Uterus (tissue), 4 donors: ENCODE data around the gene ARID5B. TPM values are rescaled to one million over a fixed set of nuclear protein-coding genes. Genes with fewer than 3 reads are reported as not detected.

Experiments
- DNase-seq, 2 donors: peaks; one replicate each; pipeline ENCODE4 v3.0.0-alpha.2; 2019 to 2020
- H3K27ac ChIP-seq, 2 donors: fragments of 200-600 bp; sonication (generic); 1 replicate in 1 of 2; 2 replicates in 1 of 2; pipeline ENCODE4 v1.5.1; 2016 to 2018
- H3K27me3 ChIP-seq, 2 donors: fragments of 200-600 bp; sonication (generic); one replicate each; pipeline ENCODE4 v1.5.1; 2018 to 2019; ENCODE audit warnings: control low read depth in 1 of 2
- H3K36me3 ChIP-seq, 2 donors: fragments of 200-600 bp; sonication (generic); one replicate each; pipeline ENCODE4 v1.5.1; 2019; ENCODE audit warnings: control low read depth in 1 of 2
- H3K4me1 ChIP-seq, 2 donors: fragments of 200-600 bp; sonication (generic); one replicate each; pipeline ENCODE4 v1.5.1; 2018 to 2019; ENCODE audit warnings: control low read depth in 1 of 2
- H3K4me3 ChIP-seq, 2 donors: fragments of 200-600 bp; sonication (generic); 1 replicate in 1 of 2; 2 replicates in 1 of 2; pipeline ENCODE4 v1.5.1; 2018 to 2019; ENCODE audit warnings: mild to moderate bottlenecking in 1 of 2
- H3K9me3 ChIP-seq, 2 donors: fragments of 200-600 bp; sonication (generic); one replicate each; pipeline ENCODE4 v1.5.1; 2019; ENCODE audit warnings: control low read depth in 1 of 2
- POLR2A ChIP-seq, 2 donors: fragments of 450-650 bp; IDR thresholded peaks; one replicate each; pipeline ENCODE4 v1.6.1; 2016; ENCODE audit warnings: antibody characterized with exemption in 2 of 2, mild to moderate bottlenecking in 1 of 2, moderate library complexity in 1 of 2
- intact Hi-C: fragments of 100-400 bp; cut with DNase I; formaldehyde crosslinking; loops from one replicate; pipeline ENCODE4 v1.15.1; 2023; ENCODE audit warnings: low total_unique reads
- total RNA-seq, 4 donors: library from RNA; depleted of rRNA in 3 of 4; stranded (reverse); fragments of >200 nt in 3 of 4; gene quantifications; one replicate each; pipeline versions ENCODE4 v1.1.0 to v1.2.4, GENCODE V29; 2014 to 2023
- TF ChIP-seq, protein P1 (sequence below), 4 experiments: fragments of 200-600 bp in 2 of 4; fragments of 450-650 bp in 2 of 4; sonication (generic) in 2 of 4; IDR thresholded peaks; one replicate each; pipeline ENCODE4 v1.5.1; 2016 to 2019; ENCODE audit warnings: antibody characterized with exemption in 4 of 4, mild to moderate bottlenecking in 2 of 4, moderate library complexity in 1 of 4
- donor health status: DM: yes; HTN: yes; CAD: no.

Gene ARID5B
- total RNA-seq, 4 donors from 2014 or later, result 38.7 to 64.1 (median 56.6) TPM

DNA sequence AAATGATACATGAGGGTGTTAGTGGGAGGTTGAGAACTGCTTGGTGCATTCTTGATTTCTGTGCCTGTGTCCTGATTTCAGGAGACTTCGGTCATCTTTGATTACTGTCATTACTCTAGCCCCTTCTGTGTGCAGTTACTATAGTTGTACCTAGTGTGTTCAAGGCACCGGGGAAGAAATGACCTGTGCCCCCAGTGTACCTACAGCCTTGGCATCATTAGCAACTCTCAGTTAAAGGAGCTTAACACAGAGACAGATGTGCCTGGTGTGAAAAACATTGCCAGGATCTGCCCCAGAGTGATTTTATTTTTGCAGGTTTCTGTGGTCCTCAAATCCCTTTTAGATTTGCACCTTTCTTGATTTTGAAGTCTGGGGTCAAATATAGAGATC is 62.2 kb downstream of the ARID5B start:
- intact Hi-C loops, result no loop called here
- TF ChIP-seq, protein P1, sequence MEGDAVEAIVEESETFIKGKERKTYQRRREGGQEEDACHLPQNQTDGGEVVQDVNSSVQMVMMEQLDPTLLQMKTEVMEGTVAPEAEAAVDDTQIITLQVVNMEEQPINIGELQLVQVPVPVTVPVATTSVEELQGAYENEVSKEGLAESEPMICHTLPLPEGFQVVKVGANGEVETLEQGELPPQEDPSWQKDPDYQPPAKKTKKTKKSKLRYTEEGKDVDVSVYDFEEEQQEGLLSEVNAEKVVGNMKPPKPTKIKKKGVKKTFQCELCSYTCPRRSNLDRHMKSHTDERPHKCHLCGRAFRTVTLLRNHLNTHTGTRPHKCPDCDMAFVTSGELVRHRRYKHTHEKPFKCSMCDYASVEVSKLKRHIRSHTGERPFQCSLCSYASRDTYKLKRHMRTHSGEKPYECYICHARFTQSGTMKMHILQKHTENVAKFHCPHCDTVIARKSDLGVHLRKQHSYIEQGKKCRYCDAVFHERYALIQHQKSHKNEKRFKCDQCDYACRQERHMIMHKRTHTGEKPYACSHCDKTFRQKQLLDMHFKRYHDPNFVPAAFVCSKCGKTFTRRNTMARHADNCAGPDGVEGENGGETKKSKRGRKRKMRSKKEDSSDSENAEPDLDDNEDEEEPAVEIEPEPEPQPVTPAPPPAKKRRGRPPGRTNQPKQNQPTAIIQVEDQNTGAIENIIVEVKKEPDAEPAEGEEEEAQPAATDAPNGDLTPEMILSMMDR (IDR thresholded peaks at IDR 0.05), result no peak
- no peak for TF ChIP-seq POLR2A (IDR thresholded peaks at IDR 0.05)
- H3K27ac ChIP-seq, result peak overlapping the region in 1 of 2 donors; percentile 18
- no peaks in the 10 kb centered on the region for H3K9me3 ChIP-seq
- no peaks in the 10 kb centered on the region for H3K27me3 ChIP-seq
- no peaks in the 10 kb centered on the region for H3K4me1 ChIP-seq
- no peaks in the 10 kb centered on the region for H3K36me3 ChIP-seq
- H3K4me3 ChIP-seq, result no peak overlapping the region
- no peak for DNase-seq

DNA sequence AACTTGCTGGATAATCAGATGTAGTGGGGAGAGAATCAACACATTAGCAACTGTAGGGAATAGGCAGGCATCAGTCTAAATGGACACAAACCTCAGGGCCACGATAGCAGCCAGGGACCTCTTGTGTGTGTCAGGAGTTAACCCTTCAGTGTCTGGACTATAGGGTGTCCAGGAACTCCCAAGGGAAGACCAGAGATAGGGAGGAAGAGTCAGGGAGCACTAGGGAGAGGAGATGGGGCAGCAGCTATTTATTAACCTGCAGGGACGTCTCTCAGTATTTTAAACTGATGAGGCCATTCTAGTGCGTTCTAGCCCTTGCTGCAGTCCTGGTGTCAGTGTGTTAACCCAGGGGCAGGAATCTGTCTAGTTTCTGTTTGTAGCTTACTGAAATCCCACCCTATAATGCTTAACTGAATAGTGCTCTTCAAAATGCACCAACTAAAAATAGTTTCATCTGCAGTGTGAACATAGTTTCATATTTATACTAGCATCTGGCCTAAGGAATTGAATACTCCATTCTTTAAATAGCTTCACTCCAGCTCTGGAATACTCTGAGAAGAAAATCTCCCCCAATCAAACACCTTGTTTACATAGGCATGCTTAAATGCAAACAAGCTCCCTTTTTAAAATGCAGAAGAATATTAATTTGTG is 62.7 kb downstream of the ARID5B start:
- TF ChIP-seq POLR2A (IDR thresholded peaks at IDR 0.05), result no peak
- TF ChIP-seq, protein P1 (IDR thresholded peaks at IDR 0.05), result no peak
- H3K27ac ChIP-seq, result peak overlapping the region in 1 of 2 donors; percentile 18
- no peak overlapping the region for H3K4me3 ChIP-seq

DNA sequence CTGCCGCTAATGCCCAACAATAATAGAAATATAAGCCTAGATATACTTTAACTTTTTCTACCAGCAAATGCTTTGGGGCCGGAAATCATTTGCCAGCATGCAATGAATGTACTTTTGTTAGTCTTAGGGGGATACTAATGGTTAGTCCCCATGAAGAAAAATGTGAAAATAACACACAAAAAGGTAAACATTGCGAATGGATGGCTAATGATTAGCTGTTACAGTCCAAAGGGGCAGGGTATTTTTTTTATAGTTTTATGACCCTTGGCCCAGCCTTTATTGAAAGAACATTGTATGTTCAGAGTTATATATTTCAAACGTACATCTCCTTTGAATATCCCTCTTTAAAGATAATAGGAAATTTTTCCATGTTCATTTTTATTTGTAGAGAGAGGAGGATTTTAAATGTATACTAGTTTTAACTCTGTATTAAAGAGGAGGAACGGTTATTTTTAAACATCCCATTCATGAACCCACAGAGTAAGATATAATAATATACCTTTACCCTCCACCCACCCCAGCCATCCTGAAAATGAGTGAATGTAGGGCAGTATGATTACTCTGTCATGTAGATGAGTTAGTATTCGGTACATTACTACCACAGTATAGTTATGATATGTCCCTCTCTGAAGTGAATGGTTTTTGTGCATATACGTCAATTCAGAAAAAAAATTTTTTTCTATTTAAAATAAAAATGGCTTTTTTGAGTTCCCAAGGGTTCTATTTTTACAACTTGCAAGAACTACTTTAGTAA is 63.6 kb downstream of the ARID5B start:
- H3K4me3 ChIP-seq, result no peak overlapping the region
- intact Hi-C loops, result no loop called here
- peak overlapping the region in 1 of 2 donors; percentile 18 for H3K27ac ChIP-seq
- H3K36me3 ChIP-seq, result no peaks in the 10 kb centered on the region
- H3K4me1 ChIP-seq, result no peaks in the 10 kb centered on the region
- H3K9me3 ChIP-seq, result no peaks in the 10 kb centered on the region
- H3K27me3 ChIP-seq, result no peaks in the 10 kb centered on the region
- TF ChIP-seq, protein P1 (IDR thresholded peaks at IDR 0.05), result no peak
- TF ChIP-seq POLR2A (IDR thresholded peaks at IDR 0.05), result no peak
- no peak for DNase-seq

More for the DNA sequence above, 62.7 kb downstream of the ARID5B start:
- no peaks in the 10 kb centered on the region for H3K9me3 ChIP-seq
- DNase-seq, result no peak
- intact Hi-C loops, result no loop called here
- H3K36me3 ChIP-seq, result no peaks in the 10 kb centered on the region
- no peaks in the 10 kb centered on the region for H3K27me3 ChIP-seq
- no peaks in the 10 kb centered on the region for H3K4me1 ChIP-seq

DNA sequence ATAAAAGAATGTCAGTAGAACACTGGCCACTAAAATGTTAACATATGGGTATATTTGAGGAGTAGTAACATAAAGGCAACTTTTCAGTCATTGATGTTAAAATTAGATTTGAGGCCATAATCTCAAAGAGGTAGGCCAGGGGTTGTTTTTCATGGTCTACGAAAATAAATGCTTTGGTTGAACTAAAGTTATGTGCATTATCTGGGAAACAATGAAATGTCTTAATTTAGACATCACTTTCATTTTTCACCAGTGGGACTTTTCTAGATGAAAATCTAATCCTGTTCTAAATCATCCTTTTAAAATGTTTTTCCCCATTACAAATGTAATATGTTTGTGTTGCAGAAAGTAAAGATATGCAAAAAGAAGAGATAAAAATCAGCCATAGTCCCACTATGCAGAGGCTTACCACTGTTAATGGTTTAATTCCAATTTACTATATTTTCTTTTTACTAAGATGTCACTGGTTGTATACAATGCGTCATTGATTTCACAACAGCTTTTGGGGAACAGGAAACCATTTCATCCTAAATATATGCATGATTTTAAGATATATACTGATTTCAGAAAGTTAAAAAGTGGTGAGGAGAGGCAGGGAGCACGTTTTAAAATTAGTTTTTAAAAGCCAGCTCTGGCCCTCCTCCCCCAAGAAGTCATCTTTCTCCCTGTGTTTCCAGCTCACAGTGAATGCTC is 64.3 kb downstream of the ARID5B start:
- intact Hi-C loops, result no loop called here
- no peak overlapping the region for H3K4me3 ChIP-seq
- no peak overlapping the region for H3K27ac ChIP-seq
- H3K36me3 ChIP-seq, result no peaks in the 10 kb centered on the region
- H3K4me1 ChIP-seq, result no peaks in the 10 kb centered on the region
- TF ChIP-seq POLR2A (IDR thresholded peaks at IDR 0.05), result no peak
- TF ChIP-seq, protein P1 (IDR thresholded peaks at IDR 0.05), result no peak
- no peaks in the 10 kb centered on the region for H3K9me3 ChIP-seq
- H3K27me3 ChIP-seq, result no peaks in the 10 kb centered on the region
- DNase-seq, result no peak

DNA sequence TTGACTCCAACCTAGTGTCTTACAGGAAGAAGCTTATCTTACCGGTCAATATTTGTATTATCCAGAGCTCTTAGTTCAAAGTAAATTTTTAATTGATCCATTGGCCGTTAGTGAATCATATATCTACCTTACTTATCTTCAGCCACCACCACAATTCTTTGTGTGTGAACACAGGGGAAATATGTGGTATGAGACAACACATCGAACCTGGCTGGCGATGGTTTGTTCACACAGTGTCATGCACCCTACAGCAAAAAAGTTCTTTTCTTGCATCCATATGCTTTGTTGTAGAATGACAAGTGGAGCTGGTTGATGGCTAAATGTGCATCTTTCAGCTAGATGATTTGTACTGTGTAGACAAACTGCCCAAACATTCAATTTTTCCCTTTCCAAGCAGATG is 65.8 kb downstream of the ARID5B start:
- no peak for DNase-seq
- H3K36me3 ChIP-seq, result no peaks in the 10 kb centered on the region
- no peak overlapping the region for H3K27ac ChIP-seq
- no peak overlapping the region for H3K4me3 ChIP-seq
- intact Hi-C loops, result no loop called here
- TF ChIP-seq, protein P1 (IDR thresholded peaks at IDR 0.05), result no peak
- no peak for TF ChIP-seq POLR2A (IDR thresholded peaks at IDR 0.05)
- H3K27me3 ChIP-seq, result no peaks in the 10 kb centered on the region
- no peaks in the 10 kb centered on the region for H3K9me3 ChIP-seq
- no peaks in the 10 kb centered on the region for H3K4me1 ChIP-seq
